ENCODE results near the gene PRDM1.

The PRDM1 gene

DNA sequence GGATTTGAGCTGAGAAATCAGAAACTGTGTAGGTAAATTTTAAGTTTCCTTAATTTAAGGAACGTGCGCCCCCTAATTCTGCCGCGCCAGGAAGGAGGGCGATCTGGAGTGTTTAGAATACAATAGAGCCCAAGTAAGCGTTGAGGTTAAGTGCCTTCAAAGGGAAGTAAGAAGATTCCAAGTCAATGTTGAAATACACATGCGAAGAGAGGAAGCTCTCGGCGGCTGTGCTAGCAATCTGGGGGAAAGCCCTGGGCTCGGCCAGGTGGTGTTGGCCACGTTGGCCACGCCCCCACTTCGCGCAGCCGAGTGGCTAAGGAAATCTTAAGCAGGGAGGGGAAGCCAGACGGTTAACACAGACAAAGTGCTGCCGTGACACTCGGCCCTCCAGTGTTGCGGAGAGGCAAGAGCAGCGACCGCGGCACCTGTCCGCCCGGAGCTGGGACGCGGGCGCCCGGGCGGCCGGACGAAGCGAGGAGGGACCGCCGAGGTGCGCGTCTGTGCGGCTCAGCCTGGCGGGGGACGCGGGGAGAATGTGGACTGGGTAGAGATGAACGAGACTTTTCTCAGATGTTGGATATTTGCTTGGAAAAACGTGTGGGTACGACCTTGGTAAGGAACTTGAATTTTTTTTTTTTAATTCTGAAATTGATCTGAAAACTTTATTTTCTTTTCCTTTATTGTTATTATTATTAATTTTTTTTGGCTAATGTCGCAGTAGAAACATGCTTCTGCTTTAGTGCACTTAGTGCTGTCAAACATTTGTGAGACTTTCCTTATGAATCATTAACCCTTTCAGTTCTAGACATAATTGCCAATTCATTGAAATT lies at the start of gene PRDM1:
TSS of gene PRDM1 (plus strand) at position 353 of the 830 bp plus-strand sequence. CDS start at position 571, 218 bp downstream.
- DNase-seq (ENCODE audit: low read depth, low spot score): peak; percentile 79
- H3K27ac ChIP-seq: peak within 1 kb of the TSS; percentile 97

DNA sequence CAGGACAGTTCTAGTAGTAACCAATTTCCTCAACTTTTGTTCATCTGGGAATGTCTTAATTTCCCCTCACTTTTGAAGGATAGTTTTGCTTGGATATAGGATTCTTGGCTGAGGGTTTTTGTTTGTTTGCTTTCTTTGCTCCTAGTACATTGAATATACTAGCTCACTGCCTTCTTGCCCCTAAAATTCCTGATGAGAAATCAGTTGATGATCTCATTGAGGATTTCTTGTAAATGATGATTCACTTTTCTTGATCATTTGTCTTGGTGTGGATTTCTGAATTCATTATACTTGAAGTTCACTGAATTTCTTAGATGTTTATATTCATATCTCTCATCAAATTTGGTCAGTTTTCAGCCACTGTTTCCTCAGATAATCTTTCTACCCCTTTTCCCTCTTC lies 49.1 kb upstream of the PRDM1 start:
- H3K27ac ChIP-seq: peak overlapping the region; percentile 4
- no peak for DNase-seq (ENCODE audit: low read depth, low spot score)

DNA sequence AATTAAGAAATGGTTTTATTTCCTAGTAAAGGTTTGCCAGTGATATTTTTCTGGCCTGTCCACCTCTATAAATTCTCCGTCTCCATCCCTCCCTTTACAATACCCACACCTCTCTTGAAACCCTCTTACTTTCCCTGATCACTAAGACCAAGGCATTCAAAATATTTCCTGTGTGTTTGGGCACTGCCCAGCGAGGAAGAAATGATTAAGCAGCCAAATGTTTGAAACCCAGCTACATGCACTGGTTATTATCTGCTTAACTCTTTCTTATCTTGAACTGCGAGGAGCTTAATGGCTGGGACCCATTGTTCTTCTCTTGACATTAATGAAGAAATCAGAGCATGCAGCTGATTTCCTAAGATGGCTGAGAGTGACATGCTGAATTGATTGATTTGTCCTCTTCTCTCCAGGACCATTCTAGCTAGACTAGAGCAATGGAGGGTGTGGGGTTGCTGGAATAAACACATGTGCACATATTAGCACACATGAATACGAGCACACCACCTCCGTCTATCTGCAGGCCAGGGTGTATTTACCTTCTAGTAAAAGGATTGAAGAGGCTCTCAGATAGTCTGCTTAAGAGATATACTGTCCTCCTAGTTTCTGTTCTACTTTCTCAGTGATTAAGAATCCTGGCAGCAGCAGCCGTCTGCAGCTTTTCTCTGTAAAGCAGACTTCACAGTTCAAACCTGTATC lies 46.1 kb upstream of the PRDM1 start:
- no peak for DNase-seq (ENCODE audit: low read depth, low spot score)
- no peak overlapping the region for H3K27ac ChIP-seq

DNA sequence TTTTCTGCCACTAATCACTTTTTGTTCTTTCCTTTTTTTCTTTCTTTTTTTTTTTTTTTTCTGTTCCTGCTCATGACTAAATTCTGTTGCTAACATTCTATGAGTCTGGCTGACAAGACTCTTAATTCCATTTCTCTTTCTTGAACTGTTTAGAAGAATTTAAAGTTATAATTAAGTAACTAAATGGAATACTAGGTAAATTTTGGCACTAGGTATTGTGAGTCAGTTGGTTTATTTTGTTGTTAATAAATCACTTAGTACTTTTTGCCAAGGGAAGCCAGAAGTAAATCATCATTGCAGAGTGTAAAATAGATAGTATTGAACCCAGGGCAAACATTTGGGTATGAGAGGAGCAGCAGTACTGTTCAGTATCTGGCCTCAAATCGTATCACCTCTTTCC lies 42.0 kb upstream of the PRDM1 start:
- no peak overlapping the region for H3K27ac ChIP-seq
- DNase-seq (ENCODE audit: low read depth, low spot score): no peak

DNA sequence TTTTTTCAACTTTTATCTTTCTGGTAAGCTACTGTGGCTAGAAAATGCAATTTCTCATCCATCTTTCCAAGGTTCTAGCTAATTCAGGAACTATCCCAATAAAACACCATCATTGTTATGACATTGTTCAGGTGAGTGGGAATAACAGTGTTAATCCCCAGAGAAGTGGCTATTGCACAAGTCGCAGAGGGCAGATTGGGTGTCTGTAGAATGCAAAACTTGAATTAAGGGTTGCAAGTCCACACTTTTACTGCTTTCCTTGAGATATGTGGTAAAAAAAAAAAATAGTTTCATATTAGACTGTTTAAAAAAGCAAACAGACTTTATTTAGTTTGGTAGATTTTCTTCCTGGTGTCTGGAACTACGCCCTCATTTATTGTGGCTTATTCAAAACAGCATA lies 41.1 kb upstream of the PRDM1 start:
- DNase-seq (ENCODE audit: low read depth, low spot score): no peak
- H3K27ac ChIP-seq: no peak overlapping the region

DNA sequence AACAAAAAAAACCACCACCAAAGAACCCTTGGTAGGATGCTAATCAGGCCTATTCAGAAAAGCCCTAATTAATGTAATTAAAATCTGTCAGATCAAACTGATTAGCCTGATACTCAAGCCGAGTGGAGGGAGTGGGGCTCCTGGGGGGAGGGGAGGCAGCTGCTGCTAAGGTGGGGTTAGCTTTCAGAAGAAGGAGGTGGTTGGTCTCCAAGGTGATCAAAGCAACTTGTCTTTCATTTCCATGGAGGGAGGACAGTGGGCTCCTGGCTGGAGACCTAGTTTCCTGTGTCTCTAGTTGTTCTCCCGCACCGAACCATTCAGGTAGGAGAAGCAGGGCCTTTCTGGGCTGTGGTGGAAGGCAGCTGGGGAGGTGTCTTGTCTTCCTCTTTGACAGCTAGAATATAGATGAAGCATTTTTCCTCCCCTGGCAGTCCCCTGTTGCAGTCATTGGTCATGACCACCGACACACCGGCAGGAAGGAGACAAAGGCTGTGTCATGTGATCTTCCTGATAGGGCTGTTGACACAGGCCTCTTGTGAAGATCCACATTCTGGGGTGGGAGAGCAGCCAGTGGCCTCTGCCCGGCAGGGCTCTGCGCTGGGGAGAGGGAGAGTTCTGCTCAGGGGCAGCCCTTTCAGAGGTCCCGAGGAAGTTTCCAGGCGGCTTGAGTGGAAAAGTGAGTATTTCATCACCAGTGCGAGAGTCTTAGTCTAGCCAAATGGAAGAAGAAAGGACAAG lies 39.9 kb upstream of the PRDM1 start:
- H3K27ac ChIP-seq: no peak overlapping the region
- no peak for DNase-seq (ENCODE audit: low read depth, low spot score)

DNA sequence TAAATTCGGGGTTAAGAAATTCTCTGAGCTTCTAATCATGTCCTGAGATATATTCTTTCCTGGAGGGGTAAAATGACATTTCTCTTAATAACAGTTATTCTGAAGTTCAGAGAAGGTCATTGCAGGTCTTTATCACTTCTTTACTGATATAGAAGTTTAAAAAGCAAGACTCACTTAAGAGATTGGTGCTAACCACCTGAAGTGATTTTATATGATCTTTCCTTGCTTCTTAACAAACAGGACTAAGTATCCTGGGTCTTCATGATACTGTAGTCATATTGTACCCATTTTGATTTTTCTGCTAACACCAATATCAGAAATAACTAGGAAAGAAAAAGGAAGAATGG lies 39.3 kb upstream of the PRDM1 start:
- no peak overlapping the region for H3K27ac ChIP-seq
- DNase-seq (ENCODE audit: low read depth, low spot score): no peak

DNA sequence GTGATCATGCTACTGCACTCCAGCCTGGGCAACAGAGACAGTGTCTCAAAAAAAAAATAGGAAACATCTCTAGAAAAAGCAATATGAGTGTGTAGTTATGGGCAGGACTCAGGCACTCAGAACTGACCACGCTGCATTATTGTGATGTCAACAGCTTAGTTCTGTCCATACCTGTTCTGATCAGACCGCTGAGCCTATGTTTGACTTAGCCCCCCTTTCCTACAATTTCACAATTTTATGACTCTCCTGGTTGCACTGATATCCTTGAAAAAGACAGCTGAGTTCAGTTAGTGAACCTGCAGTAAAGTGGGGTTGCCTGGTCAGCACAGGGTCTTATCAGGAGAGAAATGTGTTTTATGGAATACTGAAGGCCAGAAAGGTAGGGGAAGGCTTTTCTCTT lies 37.8 kb upstream of the PRDM1 start:
- DNase-seq (ENCODE audit: low read depth, low spot score): no peak
- no peak overlapping the region for H3K27ac ChIP-seq

DNA sequence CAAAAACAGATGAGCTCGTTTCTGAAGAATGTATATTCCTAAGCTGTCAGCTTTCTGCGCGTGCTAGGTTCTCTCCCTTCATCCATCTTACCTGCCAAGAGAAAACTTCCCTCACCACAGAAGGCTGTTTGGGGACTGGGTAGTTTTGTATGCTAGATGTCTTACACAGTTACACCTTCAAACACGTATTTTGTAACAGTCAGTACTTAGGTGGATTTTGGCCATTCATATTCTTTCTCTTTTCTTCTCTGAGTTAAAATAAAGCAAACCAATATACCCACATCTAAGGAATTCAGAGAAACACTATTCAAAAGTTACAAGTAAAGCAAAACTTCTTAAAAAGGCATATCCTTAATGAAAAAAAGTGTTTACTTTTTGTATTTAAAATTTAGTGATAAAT lies 35.6 kb upstream of the PRDM1 start:
- no peak for DNase-seq (ENCODE audit: low read depth, low spot score)
- no peak overlapping the region for H3K27ac ChIP-seq

DNA sequence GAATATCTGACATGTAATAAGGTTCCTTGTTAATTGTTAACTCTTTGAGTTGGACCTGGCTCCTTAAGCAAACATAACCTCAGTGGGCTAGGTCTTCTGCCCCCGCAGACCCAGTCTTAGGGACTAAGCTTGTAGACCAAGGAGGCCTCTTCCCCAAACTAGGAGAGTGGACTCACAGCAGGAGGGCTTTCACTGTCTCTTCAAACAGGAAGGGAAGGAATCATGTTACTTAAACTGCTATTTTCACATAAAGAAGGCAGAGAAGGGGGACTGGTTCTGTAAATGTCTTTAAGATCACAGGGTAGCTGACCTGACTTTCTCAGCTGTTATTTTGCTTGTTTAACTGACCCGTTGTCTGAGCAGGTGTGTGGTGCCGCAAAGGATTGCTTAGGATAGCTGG lies 34.9 kb upstream of the PRDM1 start:
- no peak for DNase-seq (ENCODE audit: low read depth, low spot score)
- H3K27ac ChIP-seq: no peak overlapping the region

DNA sequence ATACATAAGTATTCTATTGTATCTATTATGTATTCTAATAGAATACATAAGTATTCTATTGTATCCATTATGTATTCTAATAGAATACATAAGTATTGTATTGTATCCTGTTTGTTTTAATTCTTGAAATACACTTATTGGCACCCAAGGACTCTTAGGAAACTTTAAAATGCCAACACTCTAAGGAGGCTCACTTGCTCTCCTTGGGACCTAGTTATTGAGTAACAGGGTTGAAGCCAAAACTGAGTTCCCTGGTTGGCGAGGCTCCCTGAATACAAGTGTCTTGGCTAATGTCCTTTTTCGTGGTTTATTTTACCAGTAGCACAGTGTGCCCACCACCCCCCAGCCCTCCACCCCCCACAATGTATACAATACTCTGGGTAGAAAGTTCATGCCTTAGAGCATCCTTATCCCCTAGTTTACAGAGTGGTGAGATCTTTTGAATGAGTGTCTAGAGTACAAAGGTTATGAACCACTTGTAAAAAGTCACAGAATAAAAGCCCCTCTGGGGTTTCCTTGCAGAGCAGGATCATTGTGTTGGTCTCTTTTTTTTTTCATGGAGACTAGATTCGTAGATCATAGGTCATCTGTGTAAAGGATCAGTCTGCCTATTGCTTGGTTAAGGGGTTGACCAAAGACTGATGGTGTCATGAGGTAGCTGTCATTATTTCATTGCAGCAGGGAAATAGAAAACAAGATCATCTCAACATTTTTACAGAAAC lies 32.5 kb upstream of the PRDM1 start:
- no peak overlapping the region for H3K27ac ChIP-seq
- no peak for DNase-seq (ENCODE audit: low read depth, low spot score)

DNA sequence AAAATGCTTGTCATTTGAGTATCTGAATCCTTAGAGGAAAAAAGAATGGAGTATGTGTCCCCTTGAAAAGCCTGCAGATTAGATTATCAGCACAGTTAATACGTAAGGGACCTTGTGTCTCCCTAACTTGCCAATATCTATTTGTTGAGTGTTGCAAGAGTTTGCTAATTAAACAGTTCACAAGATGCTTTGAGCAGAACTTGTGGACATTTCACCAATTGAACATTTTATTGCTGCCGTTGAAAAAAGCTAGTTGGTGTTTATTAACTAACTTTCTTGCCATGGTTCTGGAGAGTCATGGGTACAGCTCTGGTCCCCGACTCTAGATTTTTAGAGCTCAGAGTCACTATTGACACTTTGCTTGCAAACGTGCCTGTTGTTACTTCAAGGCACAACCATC lies 30.6 kb upstream of the PRDM1 start:
- DNase-seq (ENCODE audit: low read depth, low spot score): no peak
- H3K27ac ChIP-seq: no peak overlapping the region

DNA sequence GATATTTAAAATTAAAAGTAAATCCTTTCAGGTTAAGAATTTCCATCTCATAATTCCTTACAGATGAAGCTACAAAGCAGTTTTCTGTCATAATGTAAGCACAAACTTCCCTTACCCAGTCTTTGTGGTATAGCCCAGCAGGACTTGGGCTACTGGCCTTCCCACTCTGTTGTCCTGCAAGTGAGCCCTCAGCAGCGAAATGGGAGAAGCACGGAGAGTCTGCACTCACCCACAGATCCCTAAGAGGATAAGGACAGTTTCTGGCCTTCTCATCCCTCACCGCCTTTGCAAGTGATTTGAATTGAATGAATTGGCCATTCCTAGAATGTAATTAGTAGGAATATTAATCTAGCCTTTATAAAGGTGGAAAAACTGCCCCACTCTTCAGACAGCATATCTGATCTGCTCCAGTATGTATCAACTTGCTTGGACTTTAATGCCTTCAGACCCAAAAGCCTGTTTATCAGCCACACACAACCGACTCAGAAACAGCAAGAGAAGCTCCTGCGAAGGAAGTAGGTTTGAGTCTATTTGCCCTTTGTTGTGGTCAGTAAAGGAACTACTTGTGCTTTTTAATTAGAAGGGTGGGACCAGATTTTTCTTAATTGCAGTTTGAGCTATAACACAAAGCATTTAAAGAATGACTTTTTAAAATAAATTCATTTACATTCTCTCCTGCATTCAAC lies 29.9 kb upstream of the PRDM1 start:
- no peak overlapping the region for H3K27ac ChIP-seq
- no peak for DNase-seq (ENCODE audit: low read depth, low spot score)

DNA sequence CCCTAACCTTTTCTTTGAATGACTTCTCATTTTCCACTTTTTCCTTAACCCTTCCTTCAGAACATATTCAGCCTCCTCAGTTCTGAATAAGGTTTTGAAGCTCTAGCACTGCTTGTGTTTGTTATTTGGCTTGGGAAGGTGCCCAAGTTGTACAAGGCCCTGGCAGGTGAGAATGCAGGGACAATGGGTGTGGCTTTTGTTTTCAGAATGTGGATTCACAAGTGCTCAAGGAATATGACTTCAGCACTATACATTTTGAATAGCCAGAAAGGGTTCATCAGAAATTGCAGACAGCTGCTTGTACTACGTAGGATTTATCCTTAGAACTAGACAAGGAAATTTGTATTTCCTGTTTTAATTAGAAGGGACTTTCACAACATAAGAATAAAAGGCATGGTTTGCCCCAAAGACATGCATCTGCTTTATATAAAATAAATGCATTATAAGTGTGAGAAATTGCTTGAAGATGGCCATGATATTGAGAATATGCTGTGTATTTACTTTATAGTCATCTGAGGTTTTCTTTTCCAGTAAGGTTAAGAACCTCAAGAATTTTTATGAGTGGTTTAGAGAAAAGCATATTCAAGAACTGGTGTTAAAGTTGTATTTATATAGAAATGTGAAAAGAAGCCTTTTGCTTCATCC lies 29.3 kb upstream of the PRDM1 start:
- H3K27ac ChIP-seq: no peak overlapping the region
- DNase-seq (ENCODE audit: low read depth, low spot score): no peak

DNA sequence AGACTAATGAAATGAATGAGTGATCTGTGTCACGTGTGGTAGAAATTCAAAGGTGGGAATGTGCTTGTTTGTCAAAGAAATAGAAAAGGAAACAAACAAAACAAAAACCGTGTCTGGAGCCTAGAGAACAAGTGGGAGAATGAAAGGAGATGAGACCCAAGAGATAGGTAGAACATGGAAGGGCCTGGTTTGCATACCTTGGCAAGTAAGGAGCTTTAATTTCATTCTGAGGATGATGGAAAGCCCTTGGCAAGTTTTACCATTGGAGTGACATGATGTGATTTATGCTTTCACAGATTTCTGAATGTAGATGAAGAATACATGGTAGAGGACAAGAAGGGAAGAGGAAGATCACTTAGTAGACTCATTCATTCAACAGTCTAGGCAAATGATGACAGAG lies 26.8 kb upstream of the PRDM1 start:
- DNase-seq (ENCODE audit: low read depth, low spot score): no peak
- no peak overlapping the region for H3K27ac ChIP-seq

DNA sequence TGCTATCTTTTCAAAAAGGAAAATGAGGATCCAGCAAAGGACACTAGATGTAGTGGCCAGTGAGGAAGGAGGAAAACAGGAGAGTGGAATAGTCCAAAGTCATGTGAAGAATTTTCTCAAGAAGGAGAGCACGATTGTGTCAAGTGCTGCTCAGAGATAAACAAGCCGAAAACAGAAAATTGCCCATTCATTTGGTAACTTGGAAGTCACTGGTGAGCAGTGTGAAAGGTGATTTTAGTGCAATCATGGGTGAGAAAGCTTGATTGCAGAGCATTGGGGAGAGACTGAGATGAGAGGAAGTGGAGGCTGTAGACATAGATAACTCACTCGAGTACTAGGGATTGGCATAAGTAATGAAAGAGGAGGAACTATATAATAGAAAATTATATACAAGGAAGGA lies 26.0 kb upstream of the PRDM1 start:
- no peak for DNase-seq (ENCODE audit: low read depth, low spot score)
- no peak overlapping the region for H3K27ac ChIP-seq

DNA sequence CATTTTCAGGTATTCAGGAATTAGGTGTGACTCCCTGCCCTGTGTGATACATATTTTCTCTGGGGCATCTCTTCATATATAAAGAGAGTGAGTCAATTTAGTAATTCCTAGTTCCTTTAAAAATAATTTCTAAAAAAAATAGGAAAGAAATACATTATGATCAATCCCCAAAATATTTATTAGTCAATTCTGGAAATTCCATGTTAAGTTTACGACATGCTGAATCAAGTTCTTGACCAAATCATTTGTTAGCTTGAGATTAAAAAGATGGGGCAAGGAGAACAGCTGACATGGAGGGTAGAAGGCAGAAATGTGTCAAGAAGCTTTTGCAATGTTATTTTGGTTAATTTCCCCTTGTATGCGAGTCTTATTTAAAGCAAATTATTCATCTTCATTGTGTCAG lies 22.7 kb upstream of the PRDM1 start:
- DNase-seq (ENCODE audit: low read depth, low spot score): peak; percentile 66

DNA sequence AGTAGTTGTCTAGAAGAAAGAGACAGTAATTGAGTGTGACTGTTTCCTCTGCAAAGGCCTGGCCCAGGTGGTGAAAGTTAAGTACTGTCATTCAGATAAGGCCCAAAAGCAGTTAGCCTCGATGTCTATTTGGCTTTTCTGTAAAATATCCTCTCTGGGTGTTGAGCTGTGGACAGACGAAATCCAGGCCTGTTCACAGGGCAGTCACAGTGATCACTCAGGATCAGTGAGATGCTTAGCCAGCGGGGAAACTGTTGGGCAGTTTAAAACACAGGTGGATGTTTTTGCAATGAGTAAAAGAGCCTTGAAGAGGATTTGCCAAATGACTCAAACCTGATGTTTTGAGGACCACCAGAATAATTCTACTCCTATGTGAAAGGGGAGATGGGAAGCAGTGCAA lies 22.0 kb upstream of the PRDM1 start:
- peak overlapping the region; percentile 86 for H3K27ac ChIP-seq
- DNase-seq (ENCODE audit: low read depth, low spot score): no peak

More for the DNA sequence above, 22.7 kb upstream of the PRDM1 start:
- H3K27ac ChIP-seq: peak overlapping the region; percentile 86

DNA sequence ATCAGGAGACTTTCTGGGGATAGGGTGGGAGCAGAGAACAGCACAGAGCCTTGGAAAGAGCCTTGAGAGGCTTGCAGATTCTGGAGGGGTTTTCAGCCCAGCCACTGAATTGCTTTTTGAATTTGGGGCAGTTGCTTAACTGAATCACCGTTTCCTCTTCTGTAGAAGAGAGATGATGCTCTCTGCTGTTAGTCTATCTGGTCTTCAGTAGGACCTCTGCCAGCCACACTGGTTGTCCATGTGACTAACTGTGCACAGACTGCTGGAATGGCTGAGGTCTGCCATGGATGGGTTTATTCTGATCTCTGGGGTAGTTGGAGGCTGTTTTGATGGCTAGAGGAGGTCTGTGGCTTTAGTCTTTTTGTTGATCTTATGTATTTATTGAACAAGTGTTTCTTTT lies 21.4 kb upstream of the PRDM1 start:
- DNase-seq (ENCODE audit: low read depth, low spot score): no peak
- H3K27ac ChIP-seq: peak overlapping the region; percentile 86

DNA sequence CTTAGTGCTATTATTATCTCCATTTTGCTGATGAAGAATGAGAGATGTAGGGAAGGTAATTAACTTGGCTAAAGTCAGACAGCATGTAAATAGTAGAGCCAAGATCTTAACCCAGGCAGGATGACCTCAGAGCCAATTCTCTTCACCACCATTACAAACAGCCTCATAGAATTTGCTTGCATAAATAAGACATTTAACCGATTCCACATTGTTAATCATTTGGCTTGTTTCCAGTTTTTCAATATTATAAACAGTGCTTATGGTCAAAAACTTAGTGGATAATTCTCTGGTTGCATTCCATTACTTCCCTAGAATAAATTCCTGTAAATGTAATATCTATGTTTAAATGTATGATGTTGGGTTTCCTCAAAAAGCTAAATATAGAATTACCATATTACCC lies 19.1 kb upstream of the PRDM1 start:
- DNase-seq (ENCODE audit: low read depth, low spot score): no peak

More for the DNA sequence above, 19.1 kb upstream of the PRDM1 start:
- no peak overlapping the region for H3K27ac ChIP-seq

Data from epithelial cell of prostate (primary cell).